ENCODE measurements around the gene SPINK2. TPM values are rescaled to one million over a fixed set of nuclear protein-coding genes. Genes with fewer than 3 reads are reported as not detected.

SPINK2 gene
- total and polyA plus RNA-seq, 2 donors (not counting 1 experiment from before 2014, with no cell fraction given) = not detected

GRCh38 chr4:56803471-56803870 is 18.0 kb downstream of the SPINK2 start:
- peak in 1 of 2 donors; percentile 25 for DNase-seq (ENCODE audit: low read depth in 2 of 2)
- H3K27me3 ChIP-seq (ENCODE audit: control insufficient read depth, insufficient read depth, low read length) = no peaks in the 10 kb centered on the region
- no peaks in the 10 kb centered on the region for H3K36me3 ChIP-seq (ENCODE audit: control insufficient read depth, insufficient read depth, low read length)
- H3K4me1 ChIP-seq (ENCODE audit: control insufficient read depth, extremely low read depth, insufficient read depth, low read length) = no peaks in the 10 kb centered on the region
- H3K4me2 ChIP-seq (ENCODE audit: extremely low read depth, insufficient read depth, low read length) = no peak overlapping the region
- no peak for TF ChIP-seq EZH2 (IDR thresholded peaks at IDR 0.05; ENCODE audit: low read length, missing control alignments)
- TF ChIP-seq CTCF (conservative IDR thresholded peaks at IDR 0.05 in 1 of 2, IDR thresholded peaks at IDR 0.05 in 1 of 2; ENCODE audit: low read depth in 1 of 2, low read length in 2 of 2) = no peak
- H2AFZ ChIP-seq (ENCODE audit: low read length) = no peak overlapping the region
- no peaks in the 10 kb centered on the region for H4K20me1 ChIP-seq (ENCODE audit: control insufficient read depth, extremely low read depth, insufficient read depth, low read length)
- no peak overlapping the region for H3K9ac ChIP-seq (ENCODE audit: insufficient read depth, low read length)
- no peaks in the 10 kb centered on the region for H3K9me3 ChIP-seq (ENCODE audit: control insufficient read depth, insufficient read depth, low read depth, low read length)
- H3K4me3 ChIP-seq (replicated peaks in 1 of 4; ENCODE audit: control extremely low read depth in 1 of 4, insufficient read depth in 1 of 4, low read depth in 3 of 4, low read length in 4 of 4) = no peak overlapping the region
- H3K27ac ChIP-seq (ENCODE audit: insufficient read depth, low read length) = no peak overlapping the region
- H3K79me2 ChIP-seq (ENCODE audit: control insufficient read depth, insufficient read depth, low read length) = no peaks in the 10 kb centered on the region

- H3K4me1 ChIP-seq (ENCODE audit: control insufficient read depth, extremely low read depth, insufficient read depth, low read length) = no peaks in the 10 kb centered on the region
- H3K27ac ChIP-seq (ENCODE audit: insufficient read depth, low read length) = peak overlapping the region; percentile 48
- peak overlapping the region; percentile 42 to 91 (median 66) for H3K4me3 ChIP-seq (replicated peaks in 1 of 4; ENCODE audit: control extremely low read depth in 1 of 4, insufficient read depth in 1 of 4, low read depth in 3 of 4, low read length in 4 of 4)
- no peaks in the 10 kb centered on the region for H4K20me1 ChIP-seq (ENCODE audit: control insufficient read depth, extremely low read depth, insufficient read depth, low read length)
- H2AFZ ChIP-seq (ENCODE audit: low read length) = peak overlapping the region; percentile 71
- TF ChIP-seq CTCF (conservative IDR thresholded peaks at IDR 0.05 in 1 of 2, IDR thresholded peaks at IDR 0.05 in 1 of 2; ENCODE audit: low read depth in 1 of 2, low read length in 2 of 2) (peak; percentile 97 to 98), EZH2 (IDR thresholded peaks at IDR 0.05; ENCODE audit: low read length, missing control alignments) (no peak)
- peak overlapping the region; percentile 18 for H3K9ac ChIP-seq (ENCODE audit: insufficient read depth, low read length)
- no peaks in the 10 kb centered on the region for H3K36me3 ChIP-seq (ENCODE audit: control insufficient read depth, insufficient read depth, low read length)
- H3K27me3 ChIP-seq (ENCODE audit: control insufficient read depth, insufficient read depth, low read length) = no peaks in the 10 kb centered on the region
- H3K79me2 ChIP-seq (ENCODE audit: control insufficient read depth, insufficient read depth, low read length) = no peaks in the 10 kb centered on the region
- H3K4me2 ChIP-seq (ENCODE audit: extremely low read depth, insufficient read depth, low read length) = peak overlapping the region; percentile 67
- peak; percentile 81 to 89 for DNase-seq (ENCODE audit: low read depth in 2 of 2)
- H3K9me3 ChIP-seq (ENCODE audit: control insufficient read depth, insufficient read depth, low read depth, low read length) = no peaks in the 10 kb centered on the region
These were observed 21.4 kb downstream of the SPINK2 start for GRCh38 chr4:56799824-56800756.

- H4K20me1 ChIP-seq (ENCODE audit: control insufficient read depth, extremely low read depth, insufficient read depth, low read length) = no peaks in the 10 kb centered on the region
- no peaks in the 10 kb centered on the region for H3K79me2 ChIP-seq (ENCODE audit: control insufficient read depth, insufficient read depth, low read length)
- no peak overlapping the region for H3K27ac ChIP-seq (ENCODE audit: insufficient read depth, low read length)
- no peaks in the 10 kb centered on the region for H3K4me1 ChIP-seq (ENCODE audit: control insufficient read depth, extremely low read depth, insufficient read depth, low read length)
- H3K27me3 ChIP-seq (ENCODE audit: control insufficient read depth, insufficient read depth, low read length) = no peaks in the 10 kb centered on the region
- H3K9ac ChIP-seq (ENCODE audit: insufficient read depth, low read length) = no peak overlapping the region
- no peaks in the 10 kb centered on the region for H3K36me3 ChIP-seq (ENCODE audit: control insufficient read depth, insufficient read depth, low read length)
- peak overlapping the region; percentile 71 for H2AFZ ChIP-seq (ENCODE audit: low read length)
- H3K4me3 ChIP-seq (replicated peaks in 1 of 4; ENCODE audit: control extremely low read depth in 1 of 4, insufficient read depth in 1 of 4, low read depth in 3 of 4, low read length in 4 of 4) = peak overlapping the region; percentile 42 to 91 (median 66)
- no peak for TF ChIP-seq EZH2 (IDR thresholded peaks at IDR 0.05; ENCODE audit: low read length, missing control alignments)
- TF ChIP-seq CTCF (conservative IDR thresholded peaks at IDR 0.05 in 1 of 2, IDR thresholded peaks at IDR 0.05 in 1 of 2; ENCODE audit: low read depth in 1 of 2, low read length in 2 of 2) = no peak
- H3K9me3 ChIP-seq (ENCODE audit: control insufficient read depth, insufficient read depth, low read depth, low read length) = no peaks in the 10 kb centered on the region
- peak in 1 of 2 donors; percentile 40 for DNase-seq (ENCODE audit: low read depth in 2 of 2)
- peak overlapping the region; percentile 67 for H3K4me2 ChIP-seq (ENCODE audit: extremely low read depth, insufficient read depth, low read length)
These were observed 22.2 kb downstream of the SPINK2 start for GRCh38 chr4:56799161-56799759.
